Upper lobe of left lung (tissue), 6 donors: Measurements from ENCODE around the gene PPP4R3A. TPM values are rescaled to one million over a fixed set of nuclear protein-coding genes. Genes with fewer than 3 reads are reported as not detected.

Source experiments
- ATAC-seq, 2 donors: fragments of 200-7000 bp; cut with Tn5 transposase; one replicate each; pipeline ENCODE4 v1.9.1; 2022; ENCODE audit warnings: mild to moderate bottlenecking in 2 of 2, moderate library complexity in 2 of 2; ENCODE audit not compliant: low FRiP score in 2 of 2
- DNase-seq, 2 donors: peaks; one replicate each; pipeline ENCODE4 v3.0.0-alpha.2; 2019 to 2020
- H3K27ac ChIP-seq, 4 donors: fragments of 200-600 bp; sonication (generic); one replicate each; pipeline ENCODE4 v1.5.1; 2016 to 2019
- H3K27me3 ChIP-seq, 4 donors: fragments of 200-600 bp; sonication (generic); one replicate each; pipeline ENCODE4 v1.5.1; 2017 to 2019
- H3K36me3 ChIP-seq, 4 donors: fragments of 200-600 bp; sonication (generic); one replicate each; pipeline ENCODE4 v1.5.1; 2016 to 2019
- H3K4me1 ChIP-seq, 4 donors: fragments of 200-600 bp; sonication (generic); one replicate each; pipeline ENCODE4 v1.5.1; 2018 to 2019
- H3K4me3 ChIP-seq, 4 donors: fragments of 200-600 bp; sonication (generic); one replicate each; pipeline ENCODE4 v1.5.1; 2017 to 2019; ENCODE audit warnings: mild to moderate bottlenecking in 2 of 4, moderate library complexity in 1 of 4
- H3K9me3 ChIP-seq, 4 donors: fragments of 200-600 bp; sonication (generic); one replicate each; pipeline ENCODE4 v1.5.1; 2018 to 2019
- EP300 ChIP-seq, 4 donors: sonication (generic); formaldehyde crosslinking; IDR thresholded peaks; one replicate each; pipeline ENCODE4 v1.5.1; 2017; ENCODE audit warnings: antibody characterized with exemption in 4 of 4, control low read depth in 2 of 4
- POLR2A ChIP-seq, 4 donors: fragments of 450-650 bp; IDR thresholded peaks; one replicate each; pipeline ENCODE4 v1.5.1; 2016 to 2017; ENCODE audit warnings: antibody characterized with exemption in 4 of 4, mild to moderate bottlenecking in 2 of 4
- POLR2AphosphoS5 ChIP-seq, 2 donors: sonication (generic); formaldehyde crosslinking; IDR thresholded peaks; one replicate each; pipeline ENCODE4 v1.5.1; 2017; ENCODE audit warnings: antibody characterized with exemption in 2 of 2
- WGBS, 2 donors: methylation state at CpG; one replicate each; pipeline ENCODE4 v1.1.5; 2017 to 2018; 5-methylcytosine and 5-hydroxymethylcytosine counted together
- total RNA-seq, 6 donors: library from RNA; depleted of rRNA in 4 of 6; stranded (reverse); fragments of >200 nt in 4 of 6; gene quantifications; one replicate each; pipeline versions ENCODE4 v1.1.0 to v1.2.1, GENCODE V29; 2016 to 2021
- TF ChIP-seq, protein P1 (sequence below), 6 experiments: fragments of 450-650 bp in 4 of 6; fragments of 200-600 bp in 2 of 6; sonication (generic) in 2 of 6; IDR thresholded peaks; one replicate each; pipeline ENCODE4 v1.5.1; 2016 to 2019; ENCODE audit warnings: antibody characterized with exemption in 6 of 6
- donor health status: DM: no; HTN: no; CAD: no; lungs with moderate emphysema.
- donor health status: DM: no; HTN: yes; CAD: no; lungs with severe emphysema.

PPP4R3A gene
- total RNA-seq, 6 donors from 2014 or later: 67.9 to 111 (median 77.0) TPM

DNA sequence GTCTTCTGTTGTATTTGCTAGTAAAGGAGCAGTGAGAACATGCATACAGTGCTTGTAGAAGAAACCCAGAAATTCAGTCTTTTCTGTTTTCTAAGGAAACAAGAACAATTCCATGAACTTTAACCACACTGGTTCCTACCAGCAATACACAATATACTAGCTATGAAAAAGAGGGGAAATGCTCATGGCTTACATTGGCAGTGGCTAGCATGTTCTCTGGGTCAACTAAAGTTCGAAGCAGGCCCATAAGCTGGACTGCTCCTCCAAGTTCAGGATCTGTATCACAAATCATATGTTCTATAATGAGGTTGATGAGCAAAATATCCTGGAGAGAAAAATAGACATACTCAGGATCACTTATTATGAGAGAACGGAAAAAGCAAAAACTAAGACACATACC is 37.1 kb downstream of the PPP4R3A start:
- Histone ChIP-seq H3K27ac (no peak overlapping the region), H3K36me3 (peaks cover 37 to 100% (median 69%) of the 10 kb centered on the region in 4 donors), H3K4me3 (no peak overlapping the region), H3K4me1 (peaks cover 0 to 7% (median under 1%) of the 10 kb centered on the region in 4 donors), H3K27me3 (no peaks in the 10 kb centered on the region), H3K9me3 (no peaks in the 10 kb centered on the region)
- TF ChIP-seq, protein P1, sequence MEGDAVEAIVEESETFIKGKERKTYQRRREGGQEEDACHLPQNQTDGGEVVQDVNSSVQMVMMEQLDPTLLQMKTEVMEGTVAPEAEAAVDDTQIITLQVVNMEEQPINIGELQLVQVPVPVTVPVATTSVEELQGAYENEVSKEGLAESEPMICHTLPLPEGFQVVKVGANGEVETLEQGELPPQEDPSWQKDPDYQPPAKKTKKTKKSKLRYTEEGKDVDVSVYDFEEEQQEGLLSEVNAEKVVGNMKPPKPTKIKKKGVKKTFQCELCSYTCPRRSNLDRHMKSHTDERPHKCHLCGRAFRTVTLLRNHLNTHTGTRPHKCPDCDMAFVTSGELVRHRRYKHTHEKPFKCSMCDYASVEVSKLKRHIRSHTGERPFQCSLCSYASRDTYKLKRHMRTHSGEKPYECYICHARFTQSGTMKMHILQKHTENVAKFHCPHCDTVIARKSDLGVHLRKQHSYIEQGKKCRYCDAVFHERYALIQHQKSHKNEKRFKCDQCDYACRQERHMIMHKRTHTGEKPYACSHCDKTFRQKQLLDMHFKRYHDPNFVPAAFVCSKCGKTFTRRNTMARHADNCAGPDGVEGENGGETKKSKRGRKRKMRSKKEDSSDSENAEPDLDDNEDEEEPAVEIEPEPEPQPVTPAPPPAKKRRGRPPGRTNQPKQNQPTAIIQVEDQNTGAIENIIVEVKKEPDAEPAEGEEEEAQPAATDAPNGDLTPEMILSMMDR (IDR thresholded peaks at IDR 0.05): no peak
- TF ChIP-seq POLR2A (IDR thresholded peaks at IDR 0.05): no peak
- TF ChIP-seq EP300 (IDR thresholded peaks at IDR 0.05): no peak
- TF ChIP-seq POLR2AphosphoS5 (IDR thresholded peaks at IDR 0.05): no peak
- WGBS, 2 donors: 91% methylated on average over 2 of the region's 2 CpGs
- no peak for ATAC-seq
- no peak for DNase-seq

DNA sequence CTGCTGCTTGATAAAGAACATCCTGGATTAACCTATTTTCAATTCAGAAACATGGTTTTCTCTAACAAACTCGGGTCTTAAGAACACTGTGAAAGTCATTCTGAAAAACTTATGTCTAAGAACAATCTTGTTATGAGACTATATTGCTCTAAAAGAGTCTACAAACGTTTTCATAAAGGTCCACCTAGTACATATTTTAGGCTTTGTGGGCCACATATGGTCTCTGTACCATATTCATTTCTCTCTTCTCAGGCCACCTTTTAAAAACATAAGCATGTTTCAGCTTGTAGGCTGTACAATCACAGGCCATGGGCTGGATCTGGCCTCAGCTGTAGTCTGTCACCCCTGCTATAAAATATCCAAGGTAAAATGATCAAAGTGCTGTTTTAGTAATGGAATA is 39.9 kb downstream of the PPP4R3A start:
- H3K27me3 ChIP-seq: no peaks in the 10 kb centered on the region
- no peaks in the 10 kb centered on the region for H3K9me3 ChIP-seq
- no peak overlapping the region for H3K4me3 ChIP-seq
- ATAC-seq (no peak), DNase-seq (no peak)
- H3K36me3 ChIP-seq: peaks cover 24 to 100% (median 51%) of the 10 kb centered on the region in 4 donors
- 85 to 87% methylated on average over 2 of the region's 2 CpGs for WGBS, 2 donors
- TF ChIP-seq POLR2A (IDR thresholded peaks at IDR 0.05) (no peak), POLR2AphosphoS5 (IDR thresholded peaks at IDR 0.05) (no peak), EP300 (IDR thresholded peaks at IDR 0.05) (no peak)
- TF ChIP-seq, protein P1 (IDR thresholded peaks at IDR 0.05): no peak
- peaks cover 0 to 4% (median 0%) of the 10 kb centered on the region in 4 donors for H3K4me1 ChIP-seq
- no peak overlapping the region for H3K27ac ChIP-seq

DNA sequence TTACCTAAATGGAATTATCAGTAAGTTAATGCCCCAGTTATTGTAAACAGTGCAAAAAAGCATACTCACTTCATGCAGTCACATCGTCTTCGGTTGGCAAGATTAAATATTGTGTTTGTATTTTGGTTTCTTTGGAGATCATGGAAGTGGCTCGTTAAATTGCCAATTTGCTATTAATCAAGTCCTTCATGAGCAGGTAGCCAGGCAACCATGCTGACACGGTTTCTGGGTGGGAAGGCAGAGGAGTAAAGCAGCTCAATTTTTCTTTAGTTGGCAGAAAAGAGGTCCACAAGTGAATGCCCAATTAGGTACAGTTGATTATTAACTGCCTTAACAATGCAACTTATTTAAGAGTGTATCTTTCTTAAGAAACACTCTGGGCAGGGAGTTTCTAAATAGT is 43.9 kb downstream of the PPP4R3A start:
- H3K36me3 ChIP-seq: peaks cover 28 to 100% (median 54%) of the 10 kb centered on the region in 4 donors
- H3K9me3 ChIP-seq: no peaks in the 10 kb centered on the region
- DNase-seq (no peak), ATAC-seq (no peak)
- TF ChIP-seq POLR2AphosphoS5 (IDR thresholded peaks at IDR 0.05) (no peak), EP300 (IDR thresholded peaks at IDR 0.05) (no peak), POLR2A (IDR thresholded peaks at IDR 0.05) (no peak)
- TF ChIP-seq, protein P1 (IDR thresholded peaks at IDR 0.05): no peak
- peaks cover 0 to 4% (median 0%) of the 10 kb centered on the region in 4 donors for H3K4me1 ChIP-seq
- H3K4me3 ChIP-seq: no peak overlapping the region
- H3K27me3 ChIP-seq: no peaks in the 10 kb centered on the region
- H3K27ac ChIP-seq: no peak overlapping the region
- WGBS, 2 donors: 53 to 54% methylated on average over 4 of the region's 4 CpGs

DNA sequence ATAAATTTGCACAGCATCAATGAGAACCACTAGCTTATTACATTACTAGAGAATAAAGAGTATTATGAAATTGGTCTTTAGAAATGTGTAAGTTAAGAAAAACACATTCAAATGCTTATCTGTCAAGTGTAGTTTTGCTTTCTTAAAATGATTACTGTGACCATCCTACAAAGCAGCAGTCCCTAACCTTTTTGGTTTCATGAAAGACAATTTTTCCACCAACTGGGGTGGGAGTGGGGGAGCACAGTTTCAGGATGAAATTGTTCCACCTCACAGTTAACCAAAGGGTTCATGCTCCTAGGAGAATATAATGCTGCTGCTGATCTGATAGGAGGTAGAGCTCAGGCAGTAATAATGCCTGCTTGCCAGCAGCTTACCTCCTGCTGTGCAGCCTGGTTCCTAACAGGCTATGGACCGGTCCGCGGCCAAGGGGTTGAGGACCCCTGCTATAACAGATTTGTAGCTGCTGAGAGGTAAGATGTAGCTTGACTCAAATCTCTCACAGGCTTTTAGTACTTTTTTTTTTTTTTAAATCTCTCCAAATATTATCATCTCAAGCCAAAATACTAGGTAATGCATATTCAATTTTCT is 45.4 kb downstream of the PPP4R3A start:
- H3K27ac ChIP-seq: no peak overlapping the region
- no peaks in the 10 kb centered on the region for H3K9me3 ChIP-seq
- TF ChIP-seq, protein P1 (IDR thresholded peaks at IDR 0.05): no peak
- TF ChIP-seq POLR2A (IDR thresholded peaks at IDR 0.05) (no peak), EP300 (IDR thresholded peaks at IDR 0.05) (no peak), POLR2AphosphoS5 (IDR thresholded peaks at IDR 0.05) (no peak)
- H3K36me3 ChIP-seq: peaks cover 42 to 100% (median 55%) of the 10 kb centered on the region in 4 donors
- DNase-seq: no peak
- WGBS, 2 donors: 65 to 67% methylated on average over 3 of the region's 3 CpGs
- H3K27me3 ChIP-seq: no peaks in the 10 kb centered on the region
- peaks cover 0 to 4% (median 0%) of the 10 kb centered on the region in 4 donors for H3K4me1 ChIP-seq
- H3K4me3 ChIP-seq: no peak overlapping the region
- ATAC-seq: no peak

DNA sequence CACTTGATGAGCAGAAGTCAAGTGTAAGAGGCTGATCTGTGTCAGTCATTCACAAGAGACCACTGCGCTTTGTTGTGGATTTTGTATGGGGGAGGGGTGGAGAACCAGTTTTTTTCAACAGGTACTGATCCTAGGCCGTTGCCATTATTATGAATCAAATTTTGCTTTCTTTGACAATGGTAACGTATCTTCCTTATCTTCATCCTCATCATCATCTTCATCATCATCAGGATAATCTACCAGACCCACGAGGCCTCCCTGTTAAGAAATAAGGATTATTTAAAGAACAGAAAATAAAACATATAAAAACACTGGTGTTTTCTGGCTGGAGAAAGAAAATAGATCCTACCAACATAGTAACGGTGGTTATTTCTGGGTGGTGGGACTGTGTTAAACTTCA is 51.5 kb downstream of the PPP4R3A start:
- no peak overlapping the region for H3K27ac ChIP-seq
- H3K9me3 ChIP-seq: no peaks in the 10 kb centered on the region
- H3K4me3 ChIP-seq: no peak overlapping the region
- ATAC-seq (no peak), DNase-seq (no peak)
- no peaks in the 10 kb centered on the region for H3K4me1 ChIP-seq
- TF ChIP-seq POLR2AphosphoS5 (IDR thresholded peaks at IDR 0.05) (no peak), EP300 (IDR thresholded peaks at IDR 0.05) (no peak), POLR2A (IDR thresholded peaks at IDR 0.05) (no peak)
- TF ChIP-seq, protein P1 (IDR thresholded peaks at IDR 0.05): no peak
- peaks cover 44 to 92% (median 65%) of the 10 kb centered on the region in 4 donors for H3K36me3 ChIP-seq
- WGBS, 2 donors: 90 to 92% methylated on average over 5 of the region's 5 CpGs
- H3K27me3 ChIP-seq: no peaks in the 10 kb centered on the region
